OCI-LY3 (cell line): ENCODE measurements around the gene ISOC2.

Experiments
- H2AFZ ChIP-seq: fragments of 200-600, 300-600 bp; shearing (Covaris generic); 2 replicates; pipeline ENCODE4 v1.6.0; 2014; ENCODE audit warnings: antibody characterized with exemption, low read depth, low read length
- H3K27ac ChIP-seq: fragments of 200-600, 300-600 bp; sonication (generic); 2 replicates; pipeline ENCODE4 v1.5.1; 2014; ENCODE audit warnings: mild to moderate bottlenecking, low read length, moderate library complexity, mixed read lengths
- H3K27me3 ChIP-seq: fragments of 200-600, 300-600 bp; sonication (generic); 2 replicates; pipeline ENCODE4 v1.6.1; 2014; ENCODE audit warnings: low read depth, low read length, mixed read lengths
- H3K36me3 ChIP-seq: fragments of 200-600, 300-600 bp; sonication (generic); replicated peaks from 2 replicates; pipeline ENCODE3; 2014; ENCODE audit warnings: low read depth, low read length, mixed read lengths
- H3K4me1 ChIP-seq: fragments of 300-600, 200-600 bp; sonication (generic); 2 replicates; pipeline ENCODE4 v1.6.1; 2014; ENCODE audit warnings: low read length, mixed read lengths
- H3K4me2 ChIP-seq: fragments of 200-600, 300-600 bp; sonication (generic); 2 replicates; pipeline ENCODE4 v1.6.1; 2014; ENCODE audit warnings: low read length, mixed read lengths
- H3K4me3 ChIP-seq: fragments of 300-600, 200-600 bp; sonication (generic); 2 replicates; pipeline ENCODE4 v1.5.1; 2014; ENCODE audit warnings: antibody characterized with exemption, mild to moderate bottlenecking, low read length, moderate library complexity
- H3K79me2 ChIP-seq: fragments of 300-600, 200-600 bp; shearing (Covaris generic); 2 replicates; pipeline ENCODE4 v1.6.1; 2014; ENCODE audit warnings: mild to moderate bottlenecking, low read length, mixed read lengths
- H3K9ac ChIP-seq: fragments of 300-600, 200-600 bp; shearing (Covaris generic); 2 replicates; pipeline ENCODE4 v1.6.0; 2014; ENCODE audit warnings: mild to moderate bottlenecking, low read length, moderate library complexity
- H3K9me3 ChIP-seq: fragments of 200-600, 300-600 bp; shearing (Covaris generic); 2 replicates; pipeline ENCODE4 v1.6.1; 2014; ENCODE audit warnings: low read length, mixed read lengths; ENCODE audit not compliant: insufficient read depth
- H4K20me1 ChIP-seq: fragments of 200-600, 300-600 bp; sonication (generic); 2 replicates; pipeline ENCODE4 v1.6.1; 2016; ENCODE audit warnings: low read length, mixed read lengths; ENCODE audit not compliant: insufficient read depth
- CTCF ChIP-seq: fragments of 200-600, 300-600 bp; sonication (generic); IDR thresholded peaks from 2 replicates; pipeline ENCODE4 v1.5.1; 2014; ENCODE audit warnings: antibody characterized with exemption, low read length, low read depth
- EZH2phosphoT487 ChIP-seq: fragments of 200-600 bp; shearing (Covaris generic); IDR thresholded peaks from 2 replicates; pipeline ENCODE4 v1.6.1; 2018; ENCODE audit warnings: antibody characterized with exemption, mixed run types, low read depth

ISOC2 gene

GRCh38 chr19:55483706-55484592 is 22.5 kb upstream of the ISOC2 start:
- Histone ChIP-seq H2AFZ (no peak overlapping the region), H4K20me1 (no peaks in the 10 kb centered on the region), H3K9ac (peak overlapping the region; percentile 91; the same call in 1 of the 2 replicates), H3K4me1 (peaks cover 14% of the 10 kb centered on the region), H3K4me3 (peak overlapping the region; percentile 86), H3K27me3 (no peaks in the 10 kb centered on the region), H3K79me2 (peaks cover 10% of the 10 kb centered on the region; the same call in 1 of the 2 replicates), H3K27ac (no peak overlapping the region), H3K36me3 (peaks cover 5% of the 10 kb centered on the region), H3K4me2 (peak overlapping the region; percentile 62), H3K9me3 (no peaks in the 10 kb centered on the region)
- TF ChIP-seq EZH2phosphoT487 (no peak), CTCF (no peak)

GRCh38 chr19:55482967-55483705 is 21.7 kb upstream of the ISOC2 start:
- Histone ChIP-seq H3K9ac (no peak overlapping the region), H3K27me3 (no peaks in the 10 kb centered on the region), H3K4me1 (peaks cover 11% of the 10 kb centered on the region), H3K27ac (no peak overlapping the region), H3K79me2 (peaks cover 10% of the 10 kb centered on the region; the same call in 1 of the 2 replicates), H2AFZ (no peak overlapping the region), H3K4me3 (no peak overlapping the region), H3K36me3 (peaks cover 5% of the 10 kb centered on the region), H3K9me3 (no peaks in the 10 kb centered on the region), H4K20me1 (no peaks in the 10 kb centered on the region), H3K4me2 (no peak overlapping the region)
- no peak for TF ChIP-seq EZH2phosphoT487
- no peak for TF ChIP-seq CTCF

GRCh38 chr19:55482156-55482961 is 20.9 kb upstream of the ISOC2 start:
- Histone ChIP-seq H3K4me2 (no peak overlapping the region), H3K9ac (no peak overlapping the region), H4K20me1 (no peaks in the 10 kb centered on the region), H2AFZ (no peak overlapping the region), H3K9me3 (no peaks in the 10 kb centered on the region), H3K27ac (no peak overlapping the region), H3K4me3 (no peak overlapping the region), H3K36me3 (peaks cover 5% of the 10 kb centered on the region), H3K27me3 (no peaks in the 10 kb centered on the region), H3K79me2 (peaks cover 16% of the 10 kb centered on the region), H3K4me1 (peaks cover 17% of the 10 kb centered on the region)
- TF ChIP-seq CTCF (no peak), EZH2phosphoT487 (no peak)

GRCh38 chr19:55481794-55482155 is 20.3 kb upstream of the ISOC2 start:
- Histone ChIP-seq H3K4me1 (peaks cover 17% of the 10 kb centered on the region), H3K27ac (no peak overlapping the region), H3K4me2 (no peak overlapping the region), H3K27me3 (no peaks in the 10 kb centered on the region), H2AFZ (no peak overlapping the region), H3K9me3 (no peaks in the 10 kb centered on the region), H3K9ac (no peak overlapping the region), H3K36me3 (peaks cover 5% of the 10 kb centered on the region), H3K4me3 (no peak overlapping the region), H4K20me1 (no peaks in the 10 kb centered on the region), H3K79me2 (peaks cover 19% of the 10 kb centered on the region)
- TF ChIP-seq EZH2phosphoT487, result no peak
- no peak for TF ChIP-seq CTCF
